Measurements from ENCODE around the gene SYT8.

DNA sequence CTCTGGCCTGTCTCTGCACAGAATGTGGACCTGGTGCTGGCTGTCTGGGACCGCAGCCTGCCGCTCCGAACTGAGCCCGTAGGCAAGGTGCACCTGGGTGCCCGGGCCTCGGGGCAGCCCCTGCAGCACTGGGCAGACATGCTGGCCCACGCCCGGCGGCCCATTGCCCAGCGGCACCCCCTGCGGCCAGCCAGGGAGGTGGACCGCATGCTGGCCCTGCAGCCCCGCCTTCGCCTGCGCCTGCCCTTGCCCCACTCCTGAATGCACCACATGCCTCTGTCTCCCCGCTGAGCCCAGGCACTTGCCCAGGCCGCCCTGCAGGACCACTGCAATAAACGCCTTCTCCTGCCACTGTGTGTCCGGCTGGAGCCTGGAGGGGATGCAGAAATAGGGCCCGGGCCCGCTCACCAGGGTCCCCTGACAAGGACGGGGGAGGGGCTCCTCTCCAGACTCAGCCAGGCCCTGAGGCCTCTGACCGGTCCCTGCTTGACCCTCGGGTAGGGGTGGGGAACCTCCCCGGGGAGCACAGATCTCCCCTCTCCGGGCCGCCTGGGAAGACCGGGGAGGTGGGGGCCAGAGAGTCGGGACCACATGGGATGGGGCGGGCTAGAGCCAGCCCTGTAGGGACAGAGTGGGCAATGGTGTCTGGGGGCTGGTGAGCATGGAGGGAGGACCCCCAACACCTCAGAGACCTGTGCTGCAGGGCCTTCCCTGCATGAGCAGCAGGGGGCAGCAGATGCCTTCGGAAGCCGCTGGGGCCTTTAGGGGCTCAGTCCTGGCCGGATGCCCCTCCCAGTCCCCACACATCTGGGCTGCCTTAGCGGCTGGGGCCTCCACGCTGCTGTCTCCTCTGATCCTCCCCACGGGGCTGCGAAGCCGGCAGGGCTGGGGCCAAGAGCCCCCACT is 2.6 kb downstream of the SYT8 start:
- no peak for TF ChIP-seq RFX5 (IDR thresholded peaks at IDR 0.05; ENCODE audit: low read length)
- peak; percentile 80 for TF ChIP-seq CTCF (IDR thresholded peaks at IDR 0.05)
- peak; percentile 93 for TF ChIP-seq RAD21 (IDR thresholded peaks at IDR 0.05; ENCODE audit: low read length)
- TF ChIP-seq TEAD4 (IDR thresholded peaks at IDR 0.05; ENCODE audit: borderline replicate concordance, insufficient read depth), result no peak
- no peak for TF ChIP-seq SIN3A (IDR thresholded peaks at IDR 0.05; ENCODE audit: borderline replicate concordance, low read depth, low read length)
- TF ChIP-seq PBX3 (IDR thresholded peaks at IDR 0.05), result no peak
